ENCODE data around the gene C4orf46.

DNA sequence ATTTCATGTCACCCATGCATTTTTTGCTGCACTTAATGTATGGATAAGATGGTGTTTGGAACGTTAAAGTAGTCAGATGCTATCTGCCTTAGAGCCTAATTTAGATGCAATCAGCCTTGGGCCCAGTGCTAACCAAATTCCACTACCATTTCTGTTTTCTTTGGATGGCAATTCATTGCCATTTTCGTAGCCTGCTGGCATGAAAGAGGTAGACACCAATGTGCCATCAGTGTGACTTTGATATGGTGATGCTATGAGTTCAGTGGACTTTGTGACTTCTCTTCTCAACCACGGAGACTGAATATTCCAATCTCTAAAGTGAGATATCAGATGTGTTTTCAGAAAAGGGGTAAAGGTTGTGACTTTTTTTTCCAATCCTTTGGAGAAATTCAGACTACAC lies 1.9 kb upstream of the C4orf46 start:
- TF ChIP-seq, protein P1, sequence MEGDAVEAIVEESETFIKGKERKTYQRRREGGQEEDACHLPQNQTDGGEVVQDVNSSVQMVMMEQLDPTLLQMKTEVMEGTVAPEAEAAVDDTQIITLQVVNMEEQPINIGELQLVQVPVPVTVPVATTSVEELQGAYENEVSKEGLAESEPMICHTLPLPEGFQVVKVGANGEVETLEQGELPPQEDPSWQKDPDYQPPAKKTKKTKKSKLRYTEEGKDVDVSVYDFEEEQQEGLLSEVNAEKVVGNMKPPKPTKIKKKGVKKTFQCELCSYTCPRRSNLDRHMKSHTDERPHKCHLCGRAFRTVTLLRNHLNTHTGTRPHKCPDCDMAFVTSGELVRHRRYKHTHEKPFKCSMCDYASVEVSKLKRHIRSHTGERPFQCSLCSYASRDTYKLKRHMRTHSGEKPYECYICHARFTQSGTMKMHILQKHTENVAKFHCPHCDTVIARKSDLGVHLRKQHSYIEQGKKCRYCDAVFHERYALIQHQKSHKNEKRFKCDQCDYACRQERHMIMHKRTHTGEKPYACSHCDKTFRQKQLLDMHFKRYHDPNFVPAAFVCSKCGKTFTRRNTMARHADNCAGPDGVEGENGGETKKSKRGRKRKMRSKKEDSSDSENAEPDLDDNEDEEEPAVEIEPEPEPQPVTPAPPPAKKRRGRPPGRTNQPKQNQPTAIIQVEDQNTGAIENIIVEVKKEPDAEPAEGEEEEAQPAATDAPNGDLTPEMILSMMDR (IDR thresholded peaks at IDR 0.05; ENCODE audit: poor library complexity, severe bottlenecking): no peak
- TF ChIP-seq TAF1 (IDR thresholded peaks at IDR 0.05; ENCODE audit: low read depth) (no peak), POLR2AphosphoS5 (IDR thresholded peaks at IDR 0.05) (no peak), EP300 (conservative IDR thresholded peaks at IDR 0.05; ENCODE audit: poor library complexity, severe bottlenecking) (no peak), RAD21 (conservative IDR thresholded peaks at IDR 0.05) (no peak)
